Chondrocyte (in vitro differentiated cells): ENCODE measurements around the gene NACC1. TPM values are rescaled to one million over a fixed set of nuclear protein-coding genes. Genes with fewer than 3 reads are reported as not detected.
A peak's percentile ranks its signal among the peaks of the same experiment; 100 is the strongest.

Experiments
- DNase-seq: peaks from one replicate; pipeline ENCODE4 v3.0.0; 2021; ENCODE audit warnings: mixed read lengths, low spot score
- H3K27ac Mint-ChIP-seq: one replicate; pipeline ENCODE4 v1.8.0; 2021; ENCODE audit warnings: mild to moderate bottlenecking, moderate library complexity, mixed read lengths; ENCODE audit not compliant: unreplicated experiment
- H3K27me3 Mint-ChIP-seq: 2 replicates; pipeline ENCODE4 v1.8.0; 2021; ENCODE audit warnings: low read depth, mixed read lengths
- H3K36me3 Mint-ChIP-seq: 2 replicates; pipeline ENCODE4 v1.8.0; 2021; ENCODE audit warnings: low read depth, mixed read lengths
- H3K4me1 Mint-ChIP-seq: 2 replicates; pipeline ENCODE4 v1.8.0; 2021; ENCODE audit warnings: low read depth, mild to moderate bottlenecking, mixed read lengths
- H3K4me3 Mint-ChIP-seq: one replicate; pipeline ENCODE4 v1.8.0; 2021; ENCODE audit warnings: mild to moderate bottlenecking, moderate library complexity, mixed read lengths; ENCODE audit not compliant: unreplicated experiment
- H3K9me3 Mint-ChIP-seq: 2 replicates; pipeline ENCODE4 v1.8.0; 2021; ENCODE audit warnings: low read depth, mixed read lengths
- total RNA-seq: library from RNA; stranded (reverse); gene quantifications from 3 replicates; pipeline ENCODE4 v1.2.1, GENCODE V29; 2021
- TF ChIP-seq, protein P1 (sequence below): fragments of 200-600 bp; sonication (generic); IDR thresholded peaks from 2 replicates; pipeline ENCODE4 v1.5.0; 2021; ENCODE audit warnings: antibody characterized with exemption, mild to moderate bottlenecking, moderate library complexity

The NACC1 gene
- total RNA-seq, 1 donor from 2014 or later = 47.3 TPM

DNA sequence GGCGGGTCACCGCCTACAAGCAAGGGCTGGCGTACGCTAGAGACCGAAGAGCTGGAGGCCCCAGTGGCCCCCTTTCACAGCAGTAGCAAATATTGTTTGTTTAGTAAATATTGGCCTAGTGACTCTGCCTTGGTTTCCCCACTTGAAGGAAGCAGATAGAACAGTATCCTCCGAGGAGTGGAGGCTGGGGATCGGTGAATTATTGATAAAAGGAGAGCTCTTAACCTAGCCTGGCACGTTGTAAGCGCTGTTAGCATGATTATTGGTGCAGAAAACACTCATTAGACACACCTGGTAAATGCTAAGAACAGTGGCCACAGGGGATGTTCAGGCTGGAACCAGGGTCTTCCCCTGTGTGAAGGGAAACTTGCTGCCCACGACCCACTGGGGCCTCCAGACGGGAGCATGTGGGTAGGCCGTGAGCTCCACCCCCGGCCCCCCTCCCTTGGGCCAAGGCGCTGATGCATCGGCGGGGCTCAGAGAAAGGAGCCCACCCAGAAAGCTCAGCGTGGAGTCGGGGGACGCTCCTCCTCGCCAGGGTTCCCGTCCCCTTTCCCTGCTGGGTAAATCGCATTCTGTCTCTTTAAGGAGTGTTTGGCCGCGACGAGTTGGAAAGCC, 34.4 kb downstream of the NACC1 start:
- no peak for DNase-seq
- Mint-ChIP-seq H3K4me3 (peak overlapping the region; percentile 99), H3K36me3 (peaks cover 6% of the 10 kb centered on the region), H3K27me3 (no peaks in the 10 kb centered on the region), H3K9me3 (no peaks in the 10 kb centered on the region), H3K27ac (peak overlapping the region; percentile 99), H3K4me1 (peaks cover 30% of the 10 kb centered on the region)
- TF ChIP-seq, protein P1, sequence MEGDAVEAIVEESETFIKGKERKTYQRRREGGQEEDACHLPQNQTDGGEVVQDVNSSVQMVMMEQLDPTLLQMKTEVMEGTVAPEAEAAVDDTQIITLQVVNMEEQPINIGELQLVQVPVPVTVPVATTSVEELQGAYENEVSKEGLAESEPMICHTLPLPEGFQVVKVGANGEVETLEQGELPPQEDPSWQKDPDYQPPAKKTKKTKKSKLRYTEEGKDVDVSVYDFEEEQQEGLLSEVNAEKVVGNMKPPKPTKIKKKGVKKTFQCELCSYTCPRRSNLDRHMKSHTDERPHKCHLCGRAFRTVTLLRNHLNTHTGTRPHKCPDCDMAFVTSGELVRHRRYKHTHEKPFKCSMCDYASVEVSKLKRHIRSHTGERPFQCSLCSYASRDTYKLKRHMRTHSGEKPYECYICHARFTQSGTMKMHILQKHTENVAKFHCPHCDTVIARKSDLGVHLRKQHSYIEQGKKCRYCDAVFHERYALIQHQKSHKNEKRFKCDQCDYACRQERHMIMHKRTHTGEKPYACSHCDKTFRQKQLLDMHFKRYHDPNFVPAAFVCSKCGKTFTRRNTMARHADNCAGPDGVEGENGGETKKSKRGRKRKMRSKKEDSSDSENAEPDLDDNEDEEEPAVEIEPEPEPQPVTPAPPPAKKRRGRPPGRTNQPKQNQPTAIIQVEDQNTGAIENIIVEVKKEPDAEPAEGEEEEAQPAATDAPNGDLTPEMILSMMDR = no peak

DNA sequence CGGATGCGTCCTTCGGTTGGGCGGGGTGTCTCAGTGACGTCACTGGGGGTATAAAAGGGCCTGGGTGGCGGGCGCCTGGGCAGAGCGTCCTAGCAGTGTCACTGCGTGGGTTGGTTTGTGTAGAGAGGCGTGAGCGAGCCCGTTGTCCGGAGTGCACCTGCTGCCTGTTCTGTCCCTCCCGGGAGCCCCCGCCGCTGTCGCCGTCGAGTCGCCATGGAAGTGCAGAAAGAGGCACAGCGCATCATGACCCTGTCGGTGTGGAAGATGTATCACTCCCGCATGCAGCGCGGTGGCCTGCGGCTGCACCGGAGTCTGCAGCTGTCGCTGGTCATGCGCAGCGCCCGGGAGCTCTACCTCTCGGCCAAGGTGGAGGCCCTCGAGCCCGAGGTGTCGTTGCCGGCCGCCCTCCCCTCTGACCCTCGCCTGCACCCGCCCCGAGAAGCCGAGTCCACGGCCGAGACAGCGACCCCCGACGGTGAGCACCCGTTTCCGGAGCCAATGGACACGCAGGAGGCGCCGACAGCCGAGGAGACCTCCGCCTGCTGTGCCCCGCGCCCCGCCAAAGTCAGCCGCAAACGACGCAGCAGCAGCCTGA, 35.0 kb downstream of the NACC1 start:
- Mint-ChIP-seq H3K4me3 (peak overlapping the region; percentile 99), H3K27ac (peak overlapping the region; percentile 99), H3K36me3 (peaks cover 6% of the 10 kb centered on the region), H3K4me1 (peaks cover 30% of the 10 kb centered on the region), H3K27me3 (no peaks in the 10 kb centered on the region), H3K9me3 (no peaks in the 10 kb centered on the region)
- TF ChIP-seq, protein P1 = peak; percentile 72
- no peak for DNase-seq

DNA sequence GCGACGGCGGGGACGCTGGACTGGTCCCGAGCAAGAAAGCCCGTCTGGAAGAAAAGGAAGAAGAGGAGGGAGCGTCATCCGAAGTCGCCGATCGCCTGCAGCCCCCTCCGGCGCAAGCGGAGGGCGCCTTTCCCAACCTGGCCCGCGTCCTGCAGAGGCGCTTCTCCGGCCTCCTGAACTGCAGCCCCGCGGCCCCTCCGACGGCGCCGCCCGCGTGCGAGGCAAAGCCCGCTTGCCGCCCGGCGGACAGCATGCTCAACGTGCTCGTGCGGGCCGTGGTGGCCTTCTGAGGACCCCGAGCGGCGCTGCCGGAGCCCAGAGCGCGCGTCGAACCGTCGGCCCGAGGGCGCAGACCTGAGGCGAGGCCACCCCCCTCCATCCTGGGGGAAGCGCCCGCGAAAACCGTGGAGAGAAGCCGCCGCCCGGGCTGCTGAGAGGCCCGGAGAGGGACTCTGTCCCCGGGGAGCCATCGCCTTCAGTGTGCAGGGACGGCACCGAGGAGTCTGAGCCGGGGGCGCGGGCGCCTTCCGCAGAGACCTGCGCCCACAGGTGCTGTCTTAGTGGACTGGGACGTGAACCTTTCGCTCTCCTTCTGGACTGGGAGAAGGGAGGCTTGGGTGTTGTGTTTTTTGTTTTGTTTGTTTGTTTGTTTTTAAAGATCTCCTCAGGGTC, 35.6 kb downstream of the NACC1 start:
- H3K36me3 Mint-ChIP-seq = peaks cover 6% of the 10 kb centered on the region
- peaks cover 26% of the 10 kb centered on the region for H3K4me1 Mint-ChIP-seq
- no peaks in the 10 kb centered on the region for H3K9me3 Mint-ChIP-seq
- H3K27me3 Mint-ChIP-seq = no peaks in the 10 kb centered on the region
- TF ChIP-seq, protein P1 = peak; percentile 65
- H3K4me3 Mint-ChIP-seq = peak overlapping the region; percentile 99
- no peak for DNase-seq
- H3K27ac Mint-ChIP-seq = peak overlapping the region; percentile 99

DNA sequence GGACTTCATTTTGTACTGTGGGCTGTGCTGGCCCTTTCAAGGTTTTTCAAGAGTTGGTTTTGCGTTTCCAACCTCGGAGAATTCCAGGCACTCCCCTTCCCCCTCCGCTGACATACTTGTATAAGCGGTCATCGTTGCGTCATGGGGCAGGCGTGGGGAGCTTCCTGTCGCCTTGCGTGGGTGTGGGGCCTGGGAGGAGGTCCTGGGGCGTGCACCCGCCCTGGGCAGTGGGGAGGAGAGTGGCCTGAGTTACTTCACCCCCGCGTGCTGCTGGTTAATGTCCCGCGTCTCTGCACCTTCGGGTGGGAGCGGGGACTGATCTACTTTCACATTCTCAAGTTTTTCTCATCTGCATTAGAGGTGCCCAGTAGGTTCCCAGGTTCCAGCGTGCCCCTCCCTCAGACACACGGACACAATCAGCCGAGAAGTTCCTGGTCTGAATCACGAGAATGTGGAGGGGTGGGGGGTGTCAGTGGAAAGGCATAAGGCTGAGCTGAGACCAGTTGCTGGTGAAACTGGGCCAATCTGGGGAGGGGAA, 36.2 kb downstream of the NACC1 start:
- H3K27me3 Mint-ChIP-seq = no peaks in the 10 kb centered on the region
- H3K27ac Mint-ChIP-seq = peak overlapping the region; percentile 93
- TF ChIP-seq, protein P1 = no peak

DNA sequence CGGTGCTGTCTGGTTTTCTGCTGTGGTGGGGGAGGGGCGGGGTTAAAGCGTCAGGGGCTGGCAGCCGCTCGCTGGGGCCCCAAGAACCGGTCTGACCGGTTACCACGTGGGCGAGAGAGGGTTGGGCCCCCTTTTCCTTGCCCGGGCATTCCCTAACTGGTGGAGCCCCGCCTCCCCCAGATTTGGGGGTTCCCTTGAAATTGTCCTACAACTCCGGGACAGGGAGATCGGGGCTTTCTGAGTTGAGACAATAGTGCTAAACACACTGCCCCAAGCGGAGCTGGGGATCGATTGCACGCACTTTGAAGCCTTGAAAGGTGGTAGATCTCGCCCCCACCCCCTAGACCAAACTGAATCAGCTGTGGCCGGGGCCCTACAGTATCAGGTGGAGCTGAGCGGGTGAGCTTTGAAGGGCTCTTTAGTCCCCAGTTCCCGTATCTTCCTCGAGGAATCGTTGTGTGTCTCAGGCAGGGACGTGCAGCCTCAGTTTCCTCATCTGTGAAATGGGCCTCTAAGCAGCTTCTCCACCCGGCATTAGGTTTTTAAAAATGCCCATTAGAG, 36.9 kb downstream of the NACC1 start:
- DNase-seq = no peak
- peak overlapping the region; percentile 93 for H3K27ac Mint-ChIP-seq
- H3K4me1 Mint-ChIP-seq = peaks cover 16% of the 10 kb centered on the region
- no peaks in the 10 kb centered on the region for H3K9me3 Mint-ChIP-seq
- TF ChIP-seq, protein P1 = peak; percentile 52
- no peaks in the 10 kb centered on the region for H3K27me3 Mint-ChIP-seq
- peaks cover 6% of the 10 kb centered on the region for H3K36me3 Mint-ChIP-seq
- H3K4me3 Mint-ChIP-seq = peak overlapping the region; percentile 99

More for the DNA sequence above, 36.2 kb downstream of the NACC1 start:
- Mint-ChIP-seq H3K4me1 (peaks cover 20% of the 10 kb centered on the region), H3K4me3 (peak overlapping the region; percentile 99), H3K36me3 (peaks cover 6% of the 10 kb centered on the region), H3K9me3 (no peaks in the 10 kb centered on the region)
- no peak for DNase-seq
